GM21576 (cell line): ENCODE measurements around the gene CCDC149.

Experiments
- ATAC-seq: cut with Tn5 transposase; IDR thresholded peaks from one replicate; pipeline ENCODE4 v1.9.1; 2021; ENCODE audit warnings: mild to moderate bottlenecking, moderate library complexity; ENCODE audit not compliant: unreplicated experiment

Gene CCDC149

GRCh38 chr4:24778464-24779225 is 134.2 kb downstream of the CCDC149 start:
- ATAC-seq = no peak

- no peak for ATAC-seq
Measured at GRCh38 chr4:24777536-24778463, 135.0 kb downstream of the CCDC149 start.

- no peak for ATAC-seq
Measured at GRCh38 chr4:24775750-24776149, 137.1 kb downstream of the CCDC149 start.

- no peak for ATAC-seq
Measured at GRCh38 chr4:24775032-24775605, 137.7 kb downstream of the CCDC149 start.

GRCh38 chr4:24774452-24774851 is 138.4 kb downstream of the CCDC149 start:
- ATAC-seq = no peak

- no peak for ATAC-seq
Measured at GRCh38 chr4:24772952-24773351, 139.9 kb downstream of the CCDC149 start.

- no peak for ATAC-seq
Measured at GRCh38 chr4:24772061-24772705, 140.7 kb downstream of the CCDC149 start.

- ATAC-seq = no peak
Measured at GRCh38 chr4:24771241-24771640, 141.6 kb downstream of the CCDC149 start.

- no peak for ATAC-seq
Measured at GRCh38 chr4:24770667-24771066, 142.2 kb downstream of the CCDC149 start.

GRCh38 chr4:24770032-24770584 is 142.7 kb downstream of the CCDC149 start:
- peak; percentile 73 for ATAC-seq

GRCh38 chr4:24769571-24769970 is 143.3 kb downstream of the CCDC149 start:
- ATAC-seq = no peak

GRCh38 chr4:24768604-24769003 is 144.2 kb downstream of the CCDC149 start:
- ATAC-seq = peak; percentile 80

GRCh38 chr4:24768006-24768405 is 144.8 kb downstream of the CCDC149 start:
- ATAC-seq = no peak

GRCh38 chr4:24765376-24765988 is 147.4 kb downstream of the CCDC149 start:
- ATAC-seq = no peak

- no peak for ATAC-seq
Measured at GRCh38 chr4:24764345-24764744, 148.5 kb downstream of the CCDC149 start.

GRCh38 chr4:24763631-24764297 is 149.1 kb downstream of the CCDC149 start:
- ATAC-seq = no peak
